ENCODE measurements around the gene GNG4.
"Not testable (repeated sequence)": the region's sequence is repeated elsewhere in the genome, so short reads cannot be mapped to it uniquely, and the experiment has no call there.

Gene GNG4

DNA sequence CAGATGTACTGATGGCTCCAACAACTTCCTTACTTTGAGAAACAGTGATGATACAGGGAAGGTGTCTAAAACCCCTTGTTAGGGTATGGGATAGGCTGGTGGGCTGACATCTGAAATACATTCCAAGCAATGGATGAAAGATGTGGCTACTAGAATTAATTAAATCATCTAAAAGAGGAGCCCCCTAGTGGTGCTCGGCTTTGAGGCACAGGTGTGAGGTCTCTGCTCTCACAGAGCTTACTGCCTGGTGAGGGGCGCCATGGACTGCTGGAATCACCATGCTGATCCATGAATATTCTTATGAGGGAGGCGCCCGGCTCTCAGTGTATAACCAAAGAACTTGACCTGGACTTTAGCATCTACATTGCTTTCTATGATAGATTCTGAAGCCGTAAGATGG is 48.5 kb downstream of the GNG4 start:
- H3K27ac ChIP-seq (ENCODE audit: low read depth, low read length, severe bottlenecking) = no peak overlapping the region
- H3K4me3 ChIP-seq (ENCODE audit: extremely low read depth, insufficient read depth, low read length, poor library complexity, severe bottlenecking) = no peak overlapping the region
- no peaks in the 10 kb centered on the region for H3K9me3 ChIP-seq (ENCODE audit: control insufficient read depth, low read length)
- H3K4me1 ChIP-seq (ENCODE audit: control insufficient read depth, insufficient read depth, low read length, poor library complexity, severe bottlenecking) = no peaks in the 10 kb centered on the region
- 75 to 76% methylated on average over 4 to 5 of the region's 5 CpGs for WGBS, 2 experiments (ENCODE audit: insufficient coverage in 2 of 2)
- no peaks in the 10 kb centered on the region for H3K36me3 ChIP-seq (ENCODE audit: control insufficient read depth, insufficient read depth, low read length)

DNA sequence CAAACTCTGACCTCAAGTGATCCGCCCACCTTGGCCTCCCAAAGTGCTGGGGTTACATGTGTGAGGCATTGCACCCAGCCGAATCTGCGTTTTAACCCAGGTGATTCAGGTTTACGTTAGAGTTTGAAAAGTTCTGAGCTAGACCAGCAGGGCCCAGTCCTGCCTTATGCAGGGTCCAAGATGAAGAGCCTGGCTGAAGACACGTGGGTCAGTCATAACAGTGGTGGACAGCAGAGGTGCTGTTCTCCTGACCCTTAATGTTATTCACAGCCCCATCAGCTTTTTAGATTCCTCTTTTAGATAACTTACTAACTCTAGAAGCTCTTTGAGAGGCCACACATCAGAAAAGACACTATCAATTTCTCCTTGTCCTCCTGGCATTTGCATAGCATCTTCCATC is 50.0 kb downstream of the GNG4 start:
- no peak overlapping the region for H3K27ac ChIP-seq (ENCODE audit: low read depth, low read length, severe bottlenecking)
- 94 to 98% methylated on average over 5 of the region's 5 CpGs for WGBS, 2 experiments (ENCODE audit: insufficient coverage in 2 of 2)
- no peak overlapping the region for H3K4me3 ChIP-seq (ENCODE audit: extremely low read depth, insufficient read depth, low read length, poor library complexity, severe bottlenecking)
- no peaks in the 10 kb centered on the region for H3K36me3 ChIP-seq (ENCODE audit: control insufficient read depth, insufficient read depth, low read length)
- H3K4me1 ChIP-seq (ENCODE audit: control insufficient read depth, insufficient read depth, low read length, poor library complexity, severe bottlenecking) = no peaks in the 10 kb centered on the region
- no peaks in the 10 kb centered on the region for H3K9me3 ChIP-seq (ENCODE audit: control insufficient read depth, low read length)

DNA sequence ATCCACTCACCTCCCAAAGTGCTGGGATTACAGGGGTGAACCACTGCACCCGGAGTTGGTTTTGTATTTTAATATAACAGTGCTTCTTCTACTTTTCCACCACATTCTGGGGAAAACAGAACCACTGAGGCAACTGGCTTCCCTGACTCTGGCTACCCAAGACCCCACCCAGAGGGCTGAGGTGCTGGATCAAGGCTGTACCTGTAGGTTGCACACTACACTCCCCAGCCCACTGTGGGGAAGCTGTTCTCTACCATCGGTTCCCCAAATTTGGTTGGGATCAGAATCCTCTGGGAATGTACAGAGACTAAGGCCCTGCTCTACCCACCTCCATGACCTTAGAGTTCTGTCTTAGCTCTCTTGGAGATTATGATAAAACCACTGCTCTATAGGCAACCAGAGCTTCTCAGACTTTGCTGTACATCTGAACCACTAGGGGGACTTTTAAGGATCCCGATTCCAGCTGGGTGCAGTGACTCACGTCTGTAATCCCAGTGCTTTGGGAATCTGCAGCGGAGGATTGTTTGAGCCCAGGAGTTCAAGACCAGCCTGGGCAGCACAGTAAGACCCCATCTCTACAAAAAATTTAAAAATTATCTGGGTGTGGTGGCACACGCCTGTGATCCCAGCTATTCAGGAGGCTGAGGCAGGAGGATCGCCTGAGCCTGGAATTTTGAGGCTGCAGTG is 51.6 kb downstream of the GNG4 start:
- WGBS, 2 experiments (ENCODE audit: insufficient coverage in 2 of 2) = 69 to 83% methylated on average over 4 to 5 of the region's 7 CpGs
- Histone ChIP-seq H3K27ac (ENCODE audit: low read depth, low read length, severe bottlenecking) (no peak overlapping the region), H3K4me1 (ENCODE audit: control insufficient read depth, insufficient read depth, low read length, poor library complexity, severe bottlenecking) (no peaks in the 10 kb centered on the region), H3K9me3 (ENCODE audit: control insufficient read depth, low read length) (no peaks in the 10 kb centered on the region), H3K36me3 (ENCODE audit: control insufficient read depth, insufficient read depth, low read length) (no peaks in the 10 kb centered on the region), H3K4me3 (ENCODE audit: extremely low read depth, insufficient read depth, low read length, poor library complexity, severe bottlenecking) (no peak overlapping the region)

DNA sequence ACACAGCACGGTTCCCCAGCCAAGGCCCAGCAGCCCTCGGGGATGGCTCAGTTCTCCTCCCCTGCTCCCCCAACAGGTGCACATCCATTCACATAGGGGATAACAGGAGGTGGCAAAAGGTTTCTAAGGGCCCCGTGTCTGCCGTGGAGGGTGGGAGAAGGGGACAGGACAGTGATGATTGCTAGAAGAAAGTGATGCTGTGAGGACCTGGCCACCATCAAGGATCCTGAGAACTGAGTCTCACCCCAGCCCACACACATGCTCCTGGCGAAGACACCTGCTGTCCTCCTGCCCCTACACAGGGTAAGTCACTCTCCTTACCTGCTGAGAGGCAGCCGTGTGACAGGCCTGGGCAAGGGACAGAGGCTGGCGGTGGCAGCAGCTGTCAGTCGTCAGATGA is 54.5 kb downstream of the GNG4 start:
- 87 to 88% methylated on average over 3 to 7 of the region's 8 CpGs for WGBS, 2 experiments (ENCODE audit: insufficient coverage in 2 of 2)
- H3K27ac ChIP-seq (ENCODE audit: low read depth, low read length, severe bottlenecking) = no peak overlapping the region
- H3K9me3 ChIP-seq (ENCODE audit: control insufficient read depth, low read length) = no peaks in the 10 kb centered on the region
- H3K4me1 ChIP-seq (ENCODE audit: control insufficient read depth, insufficient read depth, low read length, poor library complexity, severe bottlenecking) = no peaks in the 10 kb centered on the region
- no peak overlapping the region for H3K4me3 ChIP-seq (ENCODE audit: extremely low read depth, insufficient read depth, low read length, poor library complexity, severe bottlenecking)
- H3K36me3 ChIP-seq (ENCODE audit: control insufficient read depth, insufficient read depth, low read length) = no peaks in the 10 kb centered on the region

DNA sequence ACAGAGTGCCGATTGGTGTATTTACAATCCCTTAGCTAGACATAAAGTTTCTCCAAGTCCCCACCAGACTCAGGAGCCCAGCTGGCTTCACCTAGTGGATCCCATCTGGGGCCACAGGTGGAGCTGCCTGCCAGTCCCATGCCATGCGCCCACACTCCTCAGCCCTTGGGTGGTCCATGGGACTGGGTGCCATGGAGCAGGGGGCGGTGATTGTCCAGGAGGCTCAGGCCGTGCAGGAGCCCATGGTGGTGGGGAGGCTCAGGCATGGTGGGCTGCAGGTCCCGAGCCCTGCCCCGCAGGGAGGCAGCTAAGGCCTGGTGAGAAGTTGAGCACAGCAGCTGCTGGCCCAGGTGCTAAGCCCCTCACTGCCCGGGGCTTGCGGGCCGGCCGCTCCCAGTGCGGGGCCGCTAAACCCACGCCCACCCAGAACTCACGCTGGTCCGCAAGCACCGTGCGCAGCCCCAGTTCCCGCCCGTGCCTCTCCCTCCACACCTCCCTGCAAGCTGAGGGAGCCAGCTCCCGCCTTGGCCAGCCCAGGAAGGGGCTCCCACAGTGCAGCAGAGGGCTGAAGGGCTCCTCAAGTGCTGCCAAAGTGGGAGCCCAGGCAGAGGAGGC is 55.2 kb downstream of the GNG4 start:
- H3K27ac ChIP-seq (ENCODE audit: low read depth, low read length, severe bottlenecking); H3K4me3 ChIP-seq (ENCODE audit: extremely low read depth, insufficient read depth, low read length, poor library complexity, severe bottlenecking); H3K9me3 ChIP-seq (ENCODE audit: control insufficient read depth, low read length); H3K36me3 ChIP-seq (ENCODE audit: control insufficient read depth, insufficient read depth, low read length); H3K4me1 ChIP-seq (ENCODE audit: control insufficient read depth, insufficient read depth, low read length, poor library complexity, severe bottlenecking): not testable (repeated sequence)
- 90 to 93% methylated on average over 6 to 14 of the region's 20 CpGs for WGBS, 2 experiments (ENCODE audit: insufficient coverage in 2 of 2)

DNA sequence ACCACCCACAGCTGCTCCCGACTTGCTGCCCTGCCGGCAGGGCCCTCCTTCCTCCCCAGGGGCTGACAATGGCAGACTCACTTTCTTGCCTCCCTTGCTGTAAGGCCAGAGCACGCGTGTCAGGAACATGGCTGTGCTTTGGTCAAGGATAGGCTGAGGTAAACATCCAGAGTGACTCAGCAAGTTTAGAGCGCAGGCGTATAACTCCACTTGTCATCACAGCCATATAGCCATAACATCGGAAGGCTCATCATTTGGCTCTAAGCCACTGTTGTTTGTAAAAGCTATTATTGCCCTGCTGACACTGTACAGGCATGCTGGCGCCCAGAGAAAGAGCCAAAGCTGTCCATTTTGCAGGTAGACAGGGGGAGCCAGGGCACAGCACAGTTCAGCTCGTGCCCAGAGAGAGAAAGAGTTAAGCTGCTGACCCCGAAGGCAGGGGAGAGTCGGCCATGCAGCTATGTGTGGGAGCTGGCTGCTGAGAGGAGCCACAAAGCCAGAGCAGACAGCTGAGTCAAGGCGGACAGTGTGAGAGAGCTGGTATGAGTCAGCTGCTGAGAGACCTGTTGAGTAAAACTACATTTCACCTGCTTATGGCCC is 60.6 kb downstream of the GNG4 start:
- H3K4me3 ChIP-seq (ENCODE audit: extremely low read depth, insufficient read depth, low read length, poor library complexity, severe bottlenecking) = no peak overlapping the region
- H3K4me1 ChIP-seq (ENCODE audit: control insufficient read depth, insufficient read depth, low read length, poor library complexity, severe bottlenecking) = no peaks in the 10 kb centered on the region
- no peak overlapping the region for H3K27ac ChIP-seq (ENCODE audit: low read depth, low read length, severe bottlenecking)
- H3K36me3 ChIP-seq (ENCODE audit: control insufficient read depth, insufficient read depth, low read length) = no peaks in the 10 kb centered on the region
- WGBS, 2 experiments (ENCODE audit: insufficient coverage in 2 of 2) = 93 to 95% methylated on average over 7 to 12 of the region's 12 CpGs
- peaks cover 16% of the 10 kb centered on the region for H3K9me3 ChIP-seq (ENCODE audit: control insufficient read depth, low read length)

DNA sequence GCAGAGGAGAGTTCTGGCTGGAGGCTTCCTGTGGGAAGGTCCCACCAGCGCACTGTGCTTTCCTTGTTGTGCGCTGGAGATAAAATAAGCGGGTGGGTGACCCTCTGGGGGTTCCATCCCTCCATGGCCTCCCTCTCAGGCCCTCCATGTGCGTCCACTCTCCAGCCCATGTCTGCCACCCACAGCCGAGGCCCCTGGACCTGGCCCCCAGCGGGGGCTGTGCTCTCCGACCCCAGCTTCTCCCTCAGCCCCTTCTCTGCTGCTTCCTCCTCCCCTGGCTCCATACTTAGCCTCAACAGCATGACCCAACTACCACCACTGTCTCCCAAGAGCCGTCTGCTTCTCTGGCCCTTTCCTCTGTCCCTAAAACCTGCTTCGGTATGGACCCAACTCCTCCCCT is 61.4 kb downstream of the GNG4 start:
- Histone ChIP-seq H3K4me3 (ENCODE audit: extremely low read depth, insufficient read depth, low read length, poor library complexity, severe bottlenecking) (no peak overlapping the region), H3K4me1 (ENCODE audit: control insufficient read depth, insufficient read depth, low read length, poor library complexity, severe bottlenecking) (no peaks in the 10 kb centered on the region), H3K36me3 (ENCODE audit: control insufficient read depth, insufficient read depth, low read length) (no peaks in the 10 kb centered on the region), H3K27ac (ENCODE audit: low read depth, low read length, severe bottlenecking) (no peak overlapping the region), H3K9me3 (ENCODE audit: control insufficient read depth, low read length) (peaks cover 16% of the 10 kb centered on the region)
- WGBS, 2 experiments (ENCODE audit: insufficient coverage in 2 of 2) = 84 to 100% methylated on average over 6 to 9 of the region's 9 CpGs

DNA sequence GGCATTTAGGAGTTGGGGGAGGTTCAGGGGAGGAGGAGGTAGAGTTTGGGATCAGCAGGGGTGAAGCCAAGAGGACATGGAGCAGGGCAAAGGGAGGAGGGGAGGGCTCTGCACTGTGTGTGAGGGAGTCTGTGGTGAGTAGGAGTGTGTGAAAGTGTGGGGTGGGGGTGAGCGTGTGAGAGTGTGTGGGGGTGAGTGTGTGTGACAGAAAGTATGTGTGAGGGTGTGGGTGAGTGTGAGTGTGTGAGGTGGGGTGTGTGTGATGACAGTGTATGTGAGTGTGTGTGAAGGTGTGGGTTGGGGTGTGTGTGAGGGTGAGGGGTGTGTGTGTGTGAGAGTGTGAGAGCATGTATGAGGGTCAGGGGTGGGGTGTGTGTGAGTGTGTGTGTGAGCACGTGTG is 62.6 kb downstream of the GNG4 start:
- Histone ChIP-seq H3K36me3 (ENCODE audit: control insufficient read depth, insufficient read depth, low read length) (no peaks in the 10 kb centered on the region), H3K4me1 (ENCODE audit: control insufficient read depth, insufficient read depth, low read length, poor library complexity, severe bottlenecking) (no peaks in the 10 kb centered on the region), H3K4me3 (ENCODE audit: extremely low read depth, insufficient read depth, low read length, poor library complexity, severe bottlenecking) (no peak overlapping the region), H3K27ac (ENCODE audit: low read depth, low read length, severe bottlenecking) (no peak overlapping the region), H3K9me3 (ENCODE audit: control insufficient read depth, low read length) (peaks cover 16% of the 10 kb centered on the region)
- 80 to 92% methylated on average over 1 to 2 of the region's 2 CpGs for WGBS, 2 experiments (ENCODE audit: insufficient coverage in 2 of 2)

DNA sequence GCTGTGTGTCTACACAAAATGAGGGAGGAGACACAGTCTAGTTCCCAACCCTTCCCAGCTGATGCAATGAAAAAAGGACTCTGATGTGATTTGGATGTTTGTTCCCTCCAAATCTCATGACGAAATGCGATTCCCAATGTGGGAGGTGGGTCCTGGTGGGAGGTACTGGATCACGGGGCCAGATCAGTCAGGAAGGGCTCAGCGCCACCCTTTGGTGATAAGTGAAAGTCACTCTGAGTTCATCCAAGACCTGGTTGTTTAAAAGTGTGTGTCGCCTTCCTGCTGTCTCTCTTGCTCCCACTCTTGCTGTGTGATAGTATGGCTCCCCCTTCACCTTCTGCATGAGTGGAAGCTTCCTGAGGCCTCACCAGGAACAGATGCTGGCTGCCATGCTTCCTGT is 63.2 kb downstream of the GNG4 start:
- Histone ChIP-seq H3K4me3 (ENCODE audit: extremely low read depth, insufficient read depth, low read length, poor library complexity, severe bottlenecking) (no peak overlapping the region), H3K9me3 (ENCODE audit: control insufficient read depth, low read length) (peaks cover 16% of the 10 kb centered on the region), H3K36me3 (ENCODE audit: control insufficient read depth, insufficient read depth, low read length) (no peaks in the 10 kb centered on the region), H3K27ac (ENCODE audit: low read depth, low read length, severe bottlenecking) (no peak overlapping the region), H3K4me1 (ENCODE audit: control insufficient read depth, insufficient read depth, low read length, poor library complexity, severe bottlenecking) (no peaks in the 10 kb centered on the region)
- 82 to 85% methylated on average over 5 of the region's 5 CpGs for WGBS, 2 experiments (ENCODE audit: insufficient coverage in 2 of 2)

DNA sequence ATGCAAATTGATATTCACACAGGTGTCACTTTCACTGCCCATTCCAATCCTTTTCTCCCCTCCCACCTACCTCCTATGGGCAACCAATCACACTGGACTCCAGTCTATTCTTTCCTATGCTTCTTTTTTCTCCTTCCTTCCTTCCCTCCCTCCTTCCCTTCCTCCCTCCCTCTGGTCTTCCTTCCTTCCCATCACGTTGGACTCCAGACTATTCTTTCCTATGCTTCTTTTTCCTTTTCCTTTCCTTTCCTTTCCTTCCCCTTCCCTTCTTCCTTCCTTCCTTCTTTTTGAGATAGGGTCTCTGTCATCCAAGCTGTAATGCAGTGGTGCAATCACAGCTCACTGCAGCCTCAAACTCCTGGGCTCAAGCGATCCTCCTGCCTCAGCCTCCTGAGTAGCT is 64.6 kb downstream of the GNG4 start:
- H3K4me3 ChIP-seq (ENCODE audit: extremely low read depth, insufficient read depth, low read length, poor library complexity, severe bottlenecking) = no peak overlapping the region
- H3K36me3 ChIP-seq (ENCODE audit: control insufficient read depth, insufficient read depth, low read length) = no peaks in the 10 kb centered on the region
- no peaks in the 10 kb centered on the region for H3K4me1 ChIP-seq (ENCODE audit: control insufficient read depth, insufficient read depth, low read length, poor library complexity, severe bottlenecking)
- H3K27ac ChIP-seq (ENCODE audit: low read depth, low read length, severe bottlenecking) = no peak overlapping the region
- WGBS, 2 experiments (ENCODE audit: insufficient coverage in 2 of 2) = 82 to 91% methylated on average over 2 of the region's 2 CpGs
- peaks cover 16% of the 10 kb centered on the region for H3K9me3 ChIP-seq (ENCODE audit: control insufficient read depth, low read length)

DNA sequence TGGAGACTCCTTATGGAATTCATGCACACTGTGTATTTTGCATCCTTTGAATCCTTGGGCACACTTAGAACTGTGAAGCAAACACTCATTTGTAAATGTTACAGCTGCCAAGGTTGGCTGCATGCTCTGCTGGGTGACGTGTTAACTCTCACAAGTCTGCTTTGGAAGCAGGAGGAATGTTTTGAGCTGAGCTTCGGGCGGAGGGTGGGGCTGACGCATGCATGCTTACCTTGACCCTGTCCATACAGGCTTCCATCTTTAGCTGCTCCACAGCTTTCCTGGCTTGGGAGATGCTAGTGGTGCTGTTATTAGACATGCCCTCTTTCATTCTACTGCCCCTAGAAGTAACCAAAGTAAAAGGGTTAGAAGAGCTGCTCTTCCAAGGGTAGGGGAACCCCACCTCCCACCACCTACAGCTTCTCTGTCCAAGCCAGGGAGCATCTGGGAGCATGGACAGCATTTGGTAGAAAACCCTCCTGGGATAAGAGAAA is 66.0 kb downstream of the GNG4 start:
- 70 to 74% methylated on average over 2 of the region's 4 CpGs for WGBS, 2 experiments (ENCODE audit: insufficient coverage in 2 of 2)
- H3K27ac ChIP-seq (ENCODE audit: low read depth, low read length, severe bottlenecking) = no peak overlapping the region
- no peaks in the 10 kb centered on the region for H3K36me3 ChIP-seq (ENCODE audit: control insufficient read depth, insufficient read depth, low read length)
- H3K4me1 ChIP-seq (ENCODE audit: control insufficient read depth, insufficient read depth, low read length, poor library complexity, severe bottlenecking) = no peaks in the 10 kb centered on the region
- H3K9me3 ChIP-seq (ENCODE audit: control insufficient read depth, low read length) = peaks cover 8% of the 10 kb centered on the region
- no peak overlapping the region for H3K4me3 ChIP-seq (ENCODE audit: extremely low read depth, insufficient read depth, low read length, poor library complexity, severe bottlenecking)
